A549 (cell line): ENCODE measurements around the gene TP73. TPM values are rescaled to one million over a fixed set of nuclear protein-coding genes. Genes with fewer than 3 reads are reported as not detected.

Experiments used
- ATAC-seq, 2 experiments: fragments of 200-7000 bp in 1 of 2; fragments of >200 bp in 1 of 2; cut with Nextera tagmentation in 1 of 2; cut with Tn5 transposase in 1 of 2; 3 replicates each; pipeline versions ENCODE4 v1.8.0 to v1.9.1; 2018 to 2020; ENCODE audit warnings: mild to moderate bottlenecking in 1 of 2, moderate library complexity in 1 of 2
- CTCF ChIA-PET: fragments of 300-600 bp; sonication (Branson Sonifier 250); formaldehyde crosslinking; extraction: SDS; loops from one replicate; lab custom pipeline; 2021; ENCODE audit warnings: antibody characterized with exemption, inconsistent platforms; lab: Yijun Ruan, JAX
- POLR2A ChIA-PET: fragments of 350-600 bp; formaldehyde crosslinking; extraction: SDS; loops from one replicate; lab custom pipeline; 2021; ENCODE audit warnings: antibody characterized with exemption, inconsistent platforms; lab: Yijun Ruan, JAX
- DNase-seq, 2 experiments: peaks; one replicate each; pipeline versions ENCODE4 v3.0.0 to v3.0.0-alpha.2; 2011 to 2016; ENCODE audit warnings: low read depth in 1 of 2, low spot score in 1 of 2
- FAIRE-seq: peaks from 2 replicates; lab custom pipeline; 2011; peaks lifted over from hg19 to GRCh38; lab: Jason Lieb, UNC
- H3K27ac ChIP-seq, 2 experiments: fragments of >200 bp; sonication (Bioruptor Twin); formaldehyde crosslinking; 3 replicates each; pipeline ENCODE4 v1.5.1; 2016 to 2017
- H3K4me1 ChIP-seq: fragments of >200 bp; sonication (Bioruptor Twin); formaldehyde crosslinking; 3 replicates; pipeline ENCODE4 v1.6.1; 2016
- H3K4me2 ChIP-seq: fragments of >200 bp; sonication (Bioruptor Twin); formaldehyde crosslinking; 3 replicates; pipeline ENCODE4 v1.6.1; 2016
- H3K4me3 ChIP-seq: fragments of >200 bp; sonication (Bioruptor Twin); formaldehyde crosslinking; 3 replicates; pipeline ENCODE4 v1.5.1; 2016
- H3K9me3 ChIP-seq: fragments of >200 bp; sonication (Bioruptor Twin); formaldehyde crosslinking; 3 replicates; pipeline ENCODE4 v1.6.1; 2016
- BCL3 ChIP-seq: fragments of >200 bp; sonication (Bioruptor Twin); formaldehyde crosslinking; IDR thresholded peaks from 3 replicates; pipeline ENCODE4 v1.6.1; 2016
- BHLHE40 ChIP-seq: IDR thresholded peaks from 2 replicates; pipeline ENCODE4 v1.6.1; 2012; ENCODE audit warnings: low read depth, low read length, inconsistent platforms
- CHD4 ChIP-seq: fragments of 200-600 bp; sonication (generic); IDR thresholded peaks from 2 replicates; pipeline ENCODE4 v1.6.1; 2016; ENCODE audit warnings: antibody characterized with exemption, mild to moderate bottlenecking, borderline replicate concordance
- CTCF ChIP-seq: fragments of >200 bp; sonication (Bioruptor Twin); formaldehyde crosslinking; IDR thresholded peaks from 3 replicates; pipeline ENCODE4 v1.5.1; 2016
- E2F6 ChIP-seq: IDR thresholded peaks from 2 replicates; pipeline ENCODE4 v1.6.1; 2012; ENCODE audit warnings: low read depth, borderline replicate concordance
- EHF ChIP-seq: fragments of 250-450 bp; sonication (Bioruptor Pico); IDR thresholded peaks from 2 replicates; pipeline ENCODE4 v1.5.0; 2020; ENCODE audit warnings: mild to moderate bottlenecking
- ESRRA ChIP-seq: fragments of 150-350 bp; IDR thresholded peaks from 2 replicates; pipeline ENCODE4 v1.6.1; 2014; ENCODE audit warnings: mild to moderate bottlenecking, low read length, borderline replicate concordance
- FOSB ChIP-seq: fragments of 250-450 bp; sonication (Bioruptor Pico); IDR thresholded peaks from 2 replicates; pipeline ENCODE4 v1.5.0; 2020; ENCODE audit warnings: mild to moderate bottlenecking, moderate library complexity
- FOSL2 ChIP-seq, 2 experiments: fragments of 450-650 bp in 1 of 2; fragments of >200 bp in 1 of 2; sonication (Bioruptor Twin) in 1 of 2; formaldehyde crosslinking; IDR thresholded peaks; 2 replicates each; pipeline versions ENCODE4 v1.5.0 to v1.6.1; 2016 to 2020; ENCODE audit warnings: mild to moderate bottlenecking in 1 of 2, moderate library complexity in 1 of 2
- GATA3 ChIP-seq: IDR thresholded peaks from 2 replicates; pipeline ENCODE4 v1.6.1; 2012; ENCODE audit warnings: borderline replicate concordance
- HDAC2 ChIP-seq: fragments of 200-600 bp; sonication (generic); IDR thresholded peaks from 2 replicates; pipeline ENCODE4 v1.6.1; 2016
- HMGXB4 ChIP-seq: fragments of 250-450 bp; sonication (Bioruptor Pico); IDR thresholded peaks from 2 replicates; pipeline ENCODE4 v1.5.0; 2021; ENCODE audit warnings: mild to moderate bottlenecking, moderate library complexity, borderline replicate concordance
- JUN ChIP-seq, 2 experiments: fragments of >200 bp; sonication (Bioruptor Twin); formaldehyde crosslinking; IDR thresholded peaks; 2 replicates in 1 of 2; 3 replicates in 1 of 2; pipeline ENCODE4 v1.6.1; 2016 to 2017
- JUNB ChIP-seq: fragments of >200 bp; sonication (Bioruptor Twin); formaldehyde crosslinking; IDR thresholded peaks from 2 replicates; pipeline ENCODE4 v1.6.1; 2016
- MAFK ChIP-seq: fragments of 450-650 bp; IDR thresholded peaks from 2 replicates; pipeline ENCODE4 v1.6.1; 2014; ENCODE audit not compliant: partially characterized antibody
- MAX ChIP-seq: IDR thresholded peaks from 2 replicates; pipeline ENCODE4 v1.6.1; 2012
- NPAS2 ChIP-seq: fragments of 250-450 bp; sonication (Bioruptor Pico); IDR thresholded peaks from 2 replicates; pipeline ENCODE4 v1.8.0; 2022; ENCODE audit warnings: mild to moderate bottlenecking, moderate library complexity, borderline replicate concordance
- NR3C1 ChIP-seq: fragments of >200 bp; sonication (Bioruptor Twin); formaldehyde crosslinking; IDR thresholded peaks from 3 replicates; pipeline ENCODE4 v1.6.1; 2017
- PBX3 ChIP-seq: IDR thresholded peaks from 2 replicates; pipeline ENCODE4 v1.6.1; 2012
- PHF8 ChIP-seq: fragments of 200-600 bp; sonication (generic); IDR thresholded peaks from 2 replicates; pipeline ENCODE4 v1.6.1; 2016; ENCODE audit warnings: low read depth, mild to moderate bottlenecking, antibody characterized with exemption, moderate library complexity, borderline replicate concordance
- POLR2A ChIP-seq: IDR thresholded peaks from 2 replicates; pipeline ENCODE4 v1.6.1; 2012; ENCODE audit warnings: mild to moderate bottlenecking, low read length
- POLR2AphosphoS2 ChIP-seq: conservative IDR thresholded peaks from 2 replicates; pipeline ENCODE4 v1.6.1; 2012; ENCODE audit warnings: low read length, improper control_type of control experiment, inconsistent platforms
- RCOR1 ChIP-seq: fragments of 150-350 bp; IDR thresholded peaks from 2 replicates; pipeline ENCODE4 v1.6.1; 2014; ENCODE audit warnings: antibody characterized with exemption, low read length, low read depth
- REST ChIP-seq: fragments of 200-600 bp; sonication (generic); IDR thresholded peaks from 2 replicates; pipeline ENCODE4 v1.6.1; 2016; ENCODE audit warnings: antibody characterized with exemption, mild to moderate bottlenecking, moderate library complexity
- RFX5 ChIP-seq: fragments of 450-650 bp; IDR thresholded peaks from 2 replicates; pipeline ENCODE4 v1.7.1; 2014; ENCODE audit warnings: antibody characterized with exemption, mild to moderate bottlenecking, moderate library complexity
- TFCP2L1 ChIP-seq: fragments of 250-450 bp; sonication (Bioruptor Pico); IDR thresholded peaks from 2 replicates; pipeline ENCODE4 v1.5.0; 2021; ENCODE audit warnings: mild to moderate bottlenecking
- ZC3H11A ChIP-seq: fragments of 450-650 bp; IDR thresholded peaks from 2 replicates; pipeline ENCODE4 v1.6.1; 2014; ENCODE audit warnings: antibody characterized with exemption, mild to moderate bottlenecking
- ZNF302 ChIP-seq: fragments of 250-450 bp; sonication (Bioruptor Pico); IDR thresholded peaks from 2 replicates; pipeline ENCODE4 v1.9.0; 2021; ENCODE audit warnings: inconsistent platforms, mild to moderate bottlenecking, moderate library complexity
- WGBS: methylation state at CpG from one replicate; pipeline ENCODE4 v1.1.6; 2017; ENCODE audit errors: missing lambda C conversion rate; 5-methylcytosine and 5-hydroxymethylcytosine counted together
- polyA plus RNA-seq, 4 experiments: library from polyadenylated mRNA; depleted of rRNA in 3 of 4; stranded (reverse); fragments of >200 nt; fragmentation: RNase III in 1 of 4; extraction: RNeasy Plus Mini Kit Qiagen cat#74134 plus additional on column Dnase treatment in 1 of 4; gene quantifications; 2 replicates in 3 of 4; 3 replicates in 1 of 4; pipeline ENCODE4 v1.2.3, GENCODE V29; 2011 to 2017

Gene TP73
- polyA plus RNA-seq, 2 of the 4 experiments (the other 2 are of a cell fraction): 0.01 to 0.25 TPM

- DNase-seq: no peak
- TF ChIP-seq NR3C1 (no peak), GATA3 (no peak), HMGXB4 (no peak), ESRRA (no peak), FOSB (no peak), POLR2A (no peak), HDAC2 (no peak), EHF (CRISPR knock-in tag) (no peak), MAFK (no peak), CHD4 (no peak), FOSL2 (IDR thresholded peaks at IDR 0.05) (no peak), FOSL2 (CRISPR knock-in tag; IDR thresholded peaks at IDR 0.05) (no peak), TFCP2L1 (CRISPR knock-in tag) (no peak), ZNF302 (CRISPR knock-in tag) (no peak), JUNB (no peak), POLR2AphosphoS2 (no peak), REST (no peak), E2F6 (no peak), JUN (IDR thresholded peaks at IDR 0.05) (no peak)
- TF ChIP-seq, all 56 proteins: peak for 0
- ATAC-seq: no peak; a peak in 1 of 6 replicates
- H3K9me3 ChIP-seq: no peaks in the 10 kb centered on the region
- no CpG with 5 or more reads among the region's 10 CpGs for WGBS
- no peak for FAIRE-seq
- ChIA-PET POLR2A (no interaction called here), CTCF (interaction anchor here (1.5 to 3.2 kb wide), 2 partner anchors 9 to 19 kb away, joined by 4 to 22 read pairs; no protein-coding TSS in a partner anchor)
- no peak overlapping the region for H3K27ac ChIP-seq
- H3K4me3 ChIP-seq: no peak overlapping the region
- no peaks in the 10 kb centered on the region for H3K4me1 ChIP-seq
- H3K4me2 ChIP-seq: no peak overlapping the region
Measured at GRCh38 chr1:3714814-3715213, 62.5 kb downstream of the TP73 start.

GRCh38 chr1:3716351-3716750 lies 64.0 kb downstream of the TP73 start:
- no peak for ATAC-seq
- ChIA-PET POLR2A (no interaction called here), CTCF (interaction anchor here (3.2 kb wide), 1 partner anchor 8 kb away, joined by 22 read pairs; no protein-coding TSS in a partner anchor)
- H3K4me1 ChIP-seq: no peaks in the 10 kb centered on the region
- no peak overlapping the region for H3K27ac ChIP-seq
- TF ChIP-seq RCOR1: no peak
- TF ChIP-seq PHF8: no peak
- TF ChIP-seq BCL3: no peak
- no peak for TF ChIP-seq MAFK
- no peak for TF ChIP-seq ZC3H11A
- TF ChIP-seq POLR2A: no peak
- no peak for TF ChIP-seq PBX3
- no peak for TF ChIP-seq CHD4
- TF ChIP-seq JUNB: no peak
- no peak for TF ChIP-seq NPAS2
- no peak for TF ChIP-seq RFX5
- TF ChIP-seq CTCF: no peak
- no peak for TF ChIP-seq EHF (CRISPR knock-in tag)
- no peak for TF ChIP-seq BHLHE40
- no peak for TF ChIP-seq MAX
- no peak for TF ChIP-seq GATA3
- no peak for TF ChIP-seq FOSL2 (IDR thresholded peaks at IDR 0.05)
- TF ChIP-seq FOSL2 (CRISPR knock-in tag; IDR thresholded peaks at IDR 0.05): no peak
- no peaks in the 10 kb centered on the region for H3K9me3 ChIP-seq
- H3K4me3 ChIP-seq: no peak overlapping the region
- no peak overlapping the region for H3K4me2 ChIP-seq
- no peak for DNase-seq
- no peak for FAIRE-seq
- 35% methylated on average over 5 of the region's 6 CpGs for WGBS
